ENCODE results near the gene TNFRSF13B.

- TF ChIP-seq CTCF (IDR thresholded peaks at IDR 0.05) = no peak
- no peak for TF ChIP-seq POLR2A (IDR thresholded peaks at IDR 0.05)
These were observed 44.1 kb downstream of the TNFRSF13B start for GRCh38 chr17:16927641-16928321.

All from uterus (tissue), 2 donors.